Panc1 (cell line): ENCODE measurements around the gene TMEM204.

ENCODE experiments used
- POLR2AphosphoS5 ChIP-seq: IDR thresholded peaks from 2 replicates; pipeline ENCODE4 v1.6.1; 2012; ENCODE audit warnings: mild to moderate bottlenecking, low read depth, low read length, moderate library complexity
- TCF7L2 ChIP-seq: IDR thresholded peaks from 2 replicates; pipeline ENCODE4 v1.6.1; 2011; ENCODE audit warnings: mild to moderate bottlenecking, low read depth, low read length, inconsistent platforms
- TF ChIP-seq, protein P1 (sequence below): fragments of 450-650 bp; IDR thresholded peaks from 2 replicates; pipeline ENCODE4 v1.5.1; 2017; ENCODE audit warnings: mild to moderate bottlenecking
- TF ChIP-seq, protein P2 (sequence below), 2 experiments: IDR thresholded peaks; 2 replicates each; pipeline ENCODE4 v1.6.1; 2011 to 2012; ENCODE audit warnings: low read depth in 2 of 2, control low read depth in 1 of 2, low read length in 1 of 2, mild to moderate bottlenecking in 1 of 2, moderate library complexity in 1 of 2; ENCODE audit not compliant: insufficient read depth in 1 of 2

DNA sequence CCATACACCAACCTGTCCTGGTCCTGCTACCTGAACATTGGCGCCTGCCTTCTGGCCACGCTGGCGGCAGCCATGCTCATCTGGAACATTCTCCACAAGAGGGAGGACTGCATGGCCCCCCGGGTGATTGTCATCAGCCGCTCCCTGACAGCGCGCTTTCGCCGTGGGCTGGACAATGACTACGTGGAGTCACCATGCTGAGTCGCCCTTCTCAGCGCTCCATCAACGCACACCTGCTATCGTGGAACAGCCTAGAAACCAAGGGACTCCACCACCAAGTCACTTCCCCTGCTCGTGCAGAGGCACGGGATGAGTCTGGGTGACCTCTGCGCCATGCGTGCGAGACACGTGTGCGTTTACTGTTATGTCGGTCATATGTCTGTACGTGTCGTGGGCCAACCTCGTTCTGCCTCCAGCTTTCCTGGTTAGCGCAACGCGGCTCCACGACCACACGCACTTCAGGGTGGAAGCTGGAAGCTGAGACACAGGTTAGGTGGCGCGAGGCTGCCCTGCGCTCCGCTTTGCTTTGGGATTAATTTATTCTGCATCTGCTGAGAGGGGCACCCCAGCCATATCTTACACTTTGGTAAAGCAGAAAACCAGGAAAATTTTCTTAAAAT lies 21.5 kb downstream of the TMEM204 start:
- TF ChIP-seq, protein P1, sequence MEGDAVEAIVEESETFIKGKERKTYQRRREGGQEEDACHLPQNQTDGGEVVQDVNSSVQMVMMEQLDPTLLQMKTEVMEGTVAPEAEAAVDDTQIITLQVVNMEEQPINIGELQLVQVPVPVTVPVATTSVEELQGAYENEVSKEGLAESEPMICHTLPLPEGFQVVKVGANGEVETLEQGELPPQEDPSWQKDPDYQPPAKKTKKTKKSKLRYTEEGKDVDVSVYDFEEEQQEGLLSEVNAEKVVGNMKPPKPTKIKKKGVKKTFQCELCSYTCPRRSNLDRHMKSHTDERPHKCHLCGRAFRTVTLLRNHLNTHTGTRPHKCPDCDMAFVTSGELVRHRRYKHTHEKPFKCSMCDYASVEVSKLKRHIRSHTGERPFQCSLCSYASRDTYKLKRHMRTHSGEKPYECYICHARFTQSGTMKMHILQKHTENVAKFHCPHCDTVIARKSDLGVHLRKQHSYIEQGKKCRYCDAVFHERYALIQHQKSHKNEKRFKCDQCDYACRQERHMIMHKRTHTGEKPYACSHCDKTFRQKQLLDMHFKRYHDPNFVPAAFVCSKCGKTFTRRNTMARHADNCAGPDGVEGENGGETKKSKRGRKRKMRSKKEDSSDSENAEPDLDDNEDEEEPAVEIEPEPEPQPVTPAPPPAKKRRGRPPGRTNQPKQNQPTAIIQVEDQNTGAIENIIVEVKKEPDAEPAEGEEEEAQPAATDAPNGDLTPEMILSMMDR, result no peak
- TF ChIP-seq TCF7L2 (no peak), POLR2AphosphoS5 (no peak)
- TF ChIP-seq, protein P2, sequence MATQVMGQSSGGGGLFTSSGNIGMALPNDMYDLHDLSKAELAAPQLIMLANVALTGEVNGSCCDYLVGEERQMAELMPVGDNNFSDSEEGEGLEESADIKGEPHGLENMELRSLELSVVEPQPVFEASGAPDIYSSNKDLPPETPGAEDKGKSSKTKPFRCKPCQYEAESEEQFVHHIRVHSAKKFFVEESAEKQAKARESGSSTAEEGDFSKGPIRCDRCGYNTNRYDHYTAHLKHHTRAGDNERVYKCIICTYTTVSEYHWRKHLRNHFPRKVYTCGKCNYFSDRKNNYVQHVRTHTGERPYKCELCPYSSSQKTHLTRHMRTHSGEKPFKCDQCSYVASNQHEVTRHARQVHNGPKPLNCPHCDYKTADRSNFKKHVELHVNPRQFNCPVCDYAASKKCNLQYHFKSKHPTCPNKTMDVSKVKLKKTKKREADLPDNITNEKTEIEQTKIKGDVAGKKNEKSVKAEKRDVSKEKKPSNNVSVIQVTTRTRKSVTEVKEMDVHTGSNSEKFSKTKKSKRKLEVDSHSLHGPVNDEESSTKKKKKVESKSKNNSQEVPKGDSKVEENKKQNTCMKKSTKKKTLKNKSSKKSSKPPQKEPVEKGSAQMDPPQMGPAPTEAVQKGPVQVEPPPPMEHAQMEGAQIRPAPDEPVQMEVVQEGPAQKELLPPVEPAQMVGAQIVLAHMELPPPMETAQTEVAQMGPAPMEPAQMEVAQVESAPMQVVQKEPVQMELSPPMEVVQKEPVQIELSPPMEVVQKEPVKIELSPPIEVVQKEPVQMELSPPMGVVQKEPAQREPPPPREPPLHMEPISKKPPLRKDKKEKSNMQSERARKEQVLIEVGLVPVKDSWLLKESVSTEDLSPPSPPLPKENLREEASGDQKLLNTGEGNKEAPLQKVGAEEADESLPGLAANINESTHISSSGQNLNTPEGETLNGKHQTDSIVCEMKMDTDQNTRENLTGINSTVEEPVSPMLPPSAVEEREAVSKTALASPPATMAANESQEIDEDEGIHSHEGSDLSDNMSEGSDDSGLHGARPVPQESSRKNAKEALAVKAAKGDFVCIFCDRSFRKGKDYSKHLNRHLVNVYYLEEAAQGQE (IDR thresholded peaks at IDR 0.05; ENCODE audit: insufficient read depth in 1 of 2, low read depth in 2 of 2, low read length in 1 of 2), result no peak
